GM21619 (cell line): ENCODE measurements around the gene PRIM2.
"Not testable (repeated sequence)": the region's sequence is repeated elsewhere in the genome, so short reads cannot be mapped to it uniquely, and the experiment has no call there.

Experiments used
- ATAC-seq: cut with Tn5 transposase; IDR thresholded peaks from one replicate; pipeline ENCODE4 v1.9.1; 2021; ENCODE audit not compliant: unreplicated experiment

The PRIM2 gene, protein sequence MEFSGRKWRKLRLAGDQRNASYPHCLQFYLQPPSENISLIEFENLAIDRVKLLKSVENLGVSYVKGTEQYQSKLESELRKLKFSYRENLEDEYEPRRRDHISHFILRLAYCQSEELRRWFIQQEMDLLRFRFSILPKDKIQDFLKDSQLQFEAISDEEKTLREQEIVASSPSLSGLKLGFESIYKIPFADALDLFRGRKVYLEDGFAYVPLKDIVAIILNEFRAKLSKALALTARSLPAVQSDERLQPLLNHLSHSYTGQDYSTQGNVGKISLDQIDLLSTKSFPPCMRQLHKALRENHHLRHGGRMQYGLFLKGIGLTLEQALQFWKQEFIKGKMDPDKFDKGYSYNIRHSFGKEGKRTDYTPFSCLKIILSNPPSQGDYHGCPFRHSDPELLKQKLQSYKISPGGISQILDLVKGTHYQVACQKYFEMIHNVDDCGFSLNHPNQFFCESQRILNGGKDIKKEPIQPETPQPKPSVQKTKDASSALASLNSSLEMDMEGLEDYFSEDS

DNA sequence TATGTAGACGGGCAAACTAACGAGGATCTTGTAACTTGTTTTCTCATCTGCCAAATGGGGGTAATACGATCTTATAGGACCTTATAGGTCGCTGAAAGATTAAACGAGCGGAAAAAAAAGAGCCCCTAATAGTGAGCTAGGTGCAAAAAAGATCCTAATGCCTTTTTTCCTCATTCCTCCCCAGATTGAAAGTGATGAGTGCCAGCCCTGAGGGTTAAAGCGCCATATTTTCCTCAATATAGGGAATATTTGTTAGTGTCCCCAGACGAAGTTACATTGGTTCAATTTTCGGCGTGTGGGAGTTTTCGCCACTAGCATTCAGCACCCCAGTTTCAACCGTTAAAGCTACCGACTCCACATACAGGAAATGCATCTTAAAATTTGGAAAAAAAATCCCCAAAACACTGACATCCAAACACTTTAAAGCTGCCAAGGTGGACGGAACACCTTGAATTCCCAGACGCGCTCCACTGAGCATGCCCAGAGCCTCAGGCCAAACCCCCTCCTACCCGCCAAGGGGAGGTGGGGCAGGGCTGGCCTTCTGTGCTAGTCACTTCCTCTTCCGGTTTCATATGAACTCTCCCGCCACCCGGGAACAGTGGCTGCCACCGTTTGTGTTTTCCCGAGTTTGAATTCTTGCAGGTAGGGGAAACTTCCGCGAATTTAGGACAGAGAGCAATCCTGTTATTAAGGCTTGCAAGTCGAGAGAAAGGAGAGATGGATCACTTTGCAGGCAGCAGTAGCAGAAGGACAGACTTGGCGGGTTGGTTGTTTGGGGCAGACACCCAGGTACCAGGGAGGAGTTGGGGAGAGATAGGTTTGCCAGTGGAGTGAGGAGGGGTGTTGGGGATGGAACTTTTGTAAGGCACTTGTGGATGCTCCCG lies at the start of gene PRIM2:
Gene PRIM2, plus strand, starts transcription at position 571 of the 884 bp plus-strand sequence. CDS start 816 bp downstream, outside the sequence.
- peak; percentile 86 for ATAC-seq

DNA sequence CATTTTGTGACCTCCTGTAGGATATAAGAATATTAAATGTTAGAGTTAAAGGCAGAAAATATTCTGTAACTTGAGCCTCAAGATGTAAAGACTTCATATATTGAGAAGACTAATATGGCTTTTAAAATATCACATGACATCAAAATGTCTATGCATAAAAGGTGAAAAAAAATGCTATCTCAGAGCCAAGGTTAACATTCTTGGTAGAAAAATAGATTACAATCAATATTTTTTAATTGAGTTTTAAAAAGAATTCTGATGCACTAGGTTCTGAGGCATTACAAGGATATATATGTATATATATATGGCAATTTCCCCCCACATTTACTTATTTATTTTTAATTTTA lies 49.2 kb upstream of the PRIM2 start:
- ATAC-seq = no peak

DNA sequence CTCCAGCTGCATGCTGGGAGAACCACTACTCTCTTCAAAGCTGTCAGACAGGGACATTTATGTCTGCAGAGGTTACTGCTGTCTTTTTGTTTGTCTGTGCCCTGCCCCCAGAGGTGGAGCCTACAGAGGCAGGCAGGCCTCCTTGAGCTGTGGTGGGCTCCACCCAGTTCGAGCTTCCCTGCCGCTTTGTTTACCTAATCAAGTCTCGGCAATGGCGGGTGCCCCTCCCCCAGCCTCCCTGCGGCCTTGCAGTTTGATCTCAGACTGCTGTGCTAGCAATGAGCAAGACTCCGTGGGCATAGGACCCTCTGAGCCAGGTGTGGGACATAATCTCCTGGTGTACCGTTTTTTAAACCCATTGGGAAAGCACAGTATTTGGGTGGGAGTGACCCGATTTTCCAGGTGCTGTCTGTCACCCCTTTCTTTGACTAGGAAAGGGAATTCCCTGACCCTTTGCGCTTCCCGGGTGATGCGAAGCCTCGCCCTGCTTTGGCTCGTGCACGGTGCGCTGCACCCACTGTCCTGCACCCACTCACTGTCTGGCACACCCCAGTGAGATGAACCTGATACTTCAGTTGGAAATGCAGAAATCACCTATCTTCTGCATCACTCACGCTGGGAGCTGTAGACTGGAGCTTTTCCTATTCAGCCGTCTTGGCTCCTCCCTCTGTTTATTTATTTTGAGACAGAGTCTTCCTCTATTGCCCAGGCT lies 43.2 kb upstream of the PRIM2 start:
- ATAC-seq = not testable (repeated sequence)

DNA sequence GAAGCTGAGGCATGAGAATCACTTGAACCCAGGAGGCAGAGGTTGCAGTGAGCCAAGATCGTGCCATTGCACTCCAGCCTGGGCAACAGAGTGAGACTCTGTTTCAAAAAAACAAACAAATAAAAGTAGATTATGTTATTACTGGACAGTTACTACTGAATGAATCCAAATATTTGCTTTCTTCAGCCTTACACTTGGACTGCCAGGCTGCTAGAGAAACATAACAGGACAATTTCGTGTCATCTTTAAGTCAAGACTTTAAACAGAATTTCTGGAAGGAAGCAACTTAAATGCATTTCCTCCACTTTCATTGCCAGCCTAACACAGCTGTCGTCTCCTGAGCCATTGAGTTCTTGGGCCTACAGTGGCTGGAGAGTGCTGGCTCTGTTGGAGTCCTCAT lies 42.0 kb upstream of the PRIM2 start:
- ATAC-seq = no peak

DNA sequence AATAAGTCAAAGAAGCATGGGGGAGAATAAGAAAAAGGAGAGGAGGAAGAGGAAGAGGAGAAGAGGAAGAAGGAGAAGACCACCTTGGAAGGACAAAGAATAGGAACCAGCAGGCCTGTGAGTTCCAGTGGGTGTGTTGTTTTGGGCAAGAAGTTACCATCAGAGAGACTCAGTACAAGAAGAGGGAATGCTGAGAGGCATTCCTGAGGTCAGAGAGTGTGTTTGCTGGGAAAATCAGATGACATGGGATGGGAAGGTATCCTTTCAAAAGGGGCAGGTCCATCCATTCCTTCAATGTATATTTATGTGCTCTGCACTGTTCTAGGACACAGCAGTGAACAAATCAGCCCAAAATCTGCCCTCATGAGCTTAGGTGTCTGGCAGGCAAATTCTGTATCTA lies 40.5 kb upstream of the PRIM2 start:
- ATAC-seq = no peak

DNA sequence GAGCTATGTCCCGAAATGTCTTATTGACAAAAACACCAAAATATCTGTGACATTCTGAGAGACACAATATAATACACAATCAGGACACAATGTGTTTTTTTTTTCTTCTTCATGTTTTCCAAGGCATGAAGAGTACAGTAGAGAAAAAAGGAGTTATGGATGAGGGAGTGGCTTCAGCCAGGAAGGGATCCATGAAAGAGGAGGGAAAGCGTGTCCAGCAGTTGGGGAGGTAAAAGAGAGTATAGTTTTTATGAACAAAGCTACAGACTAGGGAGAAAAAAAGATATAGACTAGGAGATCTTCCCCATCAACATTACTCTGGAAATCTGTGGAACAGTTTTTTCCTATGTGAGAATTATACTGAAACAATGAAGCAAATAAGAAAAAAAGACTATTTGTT lies 38.9 kb upstream of the PRIM2 start:
- ATAC-seq = no peak

DNA sequence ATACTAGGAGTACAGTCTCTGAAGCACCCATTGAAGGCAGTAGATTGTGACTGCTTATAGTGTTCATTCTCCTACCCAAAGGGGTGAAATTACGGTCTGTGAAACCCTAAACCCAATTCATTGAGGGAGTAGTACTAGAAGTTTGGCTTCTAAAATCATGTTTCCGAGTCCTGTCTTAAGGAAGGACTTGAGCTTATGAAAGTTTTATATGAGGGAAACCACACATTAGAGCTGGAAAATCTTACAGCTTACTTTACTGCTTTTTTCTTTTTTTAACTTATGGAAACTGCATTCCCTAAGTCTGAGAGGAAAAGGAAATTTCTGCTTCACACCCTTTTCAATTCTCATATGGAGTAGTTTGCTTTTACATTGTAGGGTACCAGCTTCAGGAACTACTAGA lies 38.4 kb upstream of the PRIM2 start:
- no peak for ATAC-seq

DNA sequence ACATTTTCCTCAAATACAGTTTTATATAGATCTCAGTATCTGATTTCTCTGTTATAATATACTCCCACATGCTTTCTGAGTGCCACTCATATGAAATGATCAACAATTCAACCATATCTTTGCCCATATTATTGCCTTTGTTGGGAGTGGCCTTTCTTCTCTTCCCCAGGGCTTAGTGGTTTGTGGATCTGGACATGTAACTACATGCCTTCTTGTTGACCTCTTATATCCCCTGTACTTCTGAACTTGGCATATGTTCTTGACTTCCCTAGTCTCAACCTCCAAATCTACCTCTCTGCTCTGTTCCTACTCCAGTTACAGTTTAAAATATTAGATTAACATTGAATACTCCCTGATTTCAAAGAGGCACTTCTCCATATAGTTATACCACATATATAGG lies 34.3 kb upstream of the PRIM2 start:
- no peak for ATAC-seq

DNA sequence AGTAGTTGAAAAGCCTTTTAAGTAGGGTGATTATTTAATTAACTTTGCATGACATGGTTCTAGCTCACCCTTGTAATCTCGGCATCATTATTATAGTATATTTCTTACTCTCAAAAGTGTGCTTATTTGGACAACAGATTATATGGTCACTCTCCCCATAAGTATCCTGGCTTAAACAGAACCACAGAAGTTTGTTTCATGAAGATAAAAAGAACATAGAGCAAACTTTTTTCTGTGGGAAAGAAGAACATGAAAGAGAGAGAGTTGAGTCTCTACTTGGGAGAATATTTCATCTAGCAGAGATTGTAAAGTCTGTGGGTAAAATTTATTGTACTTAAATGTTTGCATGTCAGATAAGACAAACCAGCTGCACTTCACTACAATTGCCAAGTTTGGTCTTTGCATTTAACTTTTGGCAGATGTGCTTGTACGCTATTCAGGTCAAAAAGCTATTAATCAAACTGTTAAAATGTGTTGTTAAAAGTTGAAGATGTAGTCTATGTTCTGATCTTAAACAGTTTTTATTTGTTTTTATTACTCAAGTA lies 33.4 kb upstream of the PRIM2 start:
- no peak for ATAC-seq

DNA sequence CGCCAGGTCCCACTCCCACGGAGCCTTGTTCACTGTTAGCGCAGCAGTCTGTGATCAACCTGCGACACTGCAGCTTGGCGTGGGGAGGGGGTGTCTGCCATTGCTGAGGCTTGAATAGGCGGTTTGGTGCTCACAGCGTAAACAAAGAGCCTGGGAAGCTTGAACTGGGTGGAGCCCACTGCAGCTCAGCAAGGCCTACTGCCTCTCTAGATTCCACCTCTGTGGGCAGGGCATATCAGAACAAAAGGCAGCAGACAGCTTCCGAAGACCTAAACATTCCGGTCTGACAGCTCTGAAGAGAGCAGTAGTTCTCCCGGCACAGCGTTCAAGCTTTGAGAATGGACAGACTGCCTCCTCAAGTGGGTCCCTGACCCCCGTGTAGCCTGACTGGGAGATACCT lies 29.3 kb upstream of the PRIM2 start:
- not testable (repeated sequence) for ATAC-seq

DNA sequence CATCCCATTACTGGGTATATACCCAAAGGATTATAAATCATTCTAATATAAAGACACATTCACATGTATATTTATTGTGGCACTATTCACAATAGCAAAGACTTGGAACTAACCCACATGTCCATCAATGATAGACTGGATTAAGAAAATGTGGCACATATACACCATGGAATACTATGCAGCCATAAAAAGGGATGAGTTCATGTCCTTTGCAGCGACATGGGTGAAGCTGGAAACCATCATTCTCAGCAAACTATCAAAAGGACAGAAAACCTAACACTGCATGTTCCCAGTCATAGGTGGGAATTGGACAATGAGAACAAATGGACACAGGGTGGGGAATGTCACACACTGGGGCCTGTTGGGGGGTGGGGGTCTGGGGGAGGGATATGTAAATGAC lies 24.0 kb upstream of the PRIM2 start:
- ATAC-seq = not testable (repeated sequence)

DNA sequence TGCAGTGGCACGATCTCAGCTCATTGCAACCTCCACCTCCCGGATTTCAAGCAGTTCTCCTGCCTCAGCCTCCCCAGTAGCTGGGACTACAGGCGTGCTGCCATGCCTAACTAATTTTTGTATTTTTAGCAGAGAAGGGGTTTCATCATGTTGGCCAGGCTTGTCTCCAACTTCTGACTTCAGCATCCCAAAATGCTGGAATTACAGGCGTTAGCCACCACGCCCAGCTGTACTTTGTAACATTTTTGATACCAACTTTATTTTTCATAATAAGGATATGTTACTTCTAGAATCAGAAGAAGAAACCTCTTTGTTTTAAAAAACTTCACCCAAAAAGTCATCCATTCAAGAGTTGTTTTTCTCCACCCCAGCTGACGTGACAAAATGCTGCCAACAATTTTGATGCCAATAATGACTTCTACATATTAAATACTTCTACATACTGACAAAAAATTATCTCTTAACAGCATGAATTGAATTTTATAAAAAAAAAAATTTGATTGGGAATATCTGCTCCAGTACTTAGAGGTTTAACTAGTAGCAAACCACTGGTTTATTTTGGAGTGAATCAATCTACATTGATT lies 22.5 kb upstream of the PRIM2 start:
- no peak for ATAC-seq

DNA sequence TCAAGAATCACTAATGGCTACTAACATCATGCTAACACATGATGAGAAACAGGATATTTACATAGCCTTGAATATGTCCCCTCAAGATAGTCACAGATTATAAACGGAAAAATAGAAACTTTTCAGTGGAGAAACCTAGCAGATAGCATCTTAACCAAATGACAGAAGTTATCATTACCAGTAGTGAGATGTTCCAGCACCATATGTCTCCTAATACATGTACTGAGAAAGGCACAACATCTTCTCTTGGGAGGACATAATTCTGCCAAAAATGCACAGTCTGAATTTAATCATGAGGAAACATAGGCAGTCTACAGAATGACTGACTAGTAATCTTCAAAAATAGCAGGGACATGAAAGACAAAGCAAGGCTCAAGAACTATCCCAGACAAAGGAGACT lies 19.9 kb upstream of the PRIM2 start:
- no peak for ATAC-seq

DNA sequence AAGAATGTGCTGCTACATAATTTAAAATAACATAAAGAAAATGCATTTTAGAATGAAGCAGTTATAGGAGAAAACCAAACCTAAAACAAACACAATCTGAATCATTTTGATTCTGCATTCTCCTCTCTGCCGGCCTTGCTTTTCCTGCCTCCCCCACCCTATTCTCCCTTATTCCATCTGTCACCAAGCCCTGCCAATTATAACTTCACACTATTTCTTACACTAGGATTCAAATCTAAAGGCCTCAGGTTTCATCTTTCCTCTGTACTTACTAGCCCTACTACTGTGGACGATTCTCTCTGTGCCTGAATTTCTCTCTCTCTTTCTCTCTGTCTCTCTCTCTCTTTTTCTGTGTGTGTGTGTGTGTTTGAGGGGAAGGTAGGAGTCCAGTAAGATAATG lies 18.7 kb upstream of the PRIM2 start:
- ATAC-seq = no peak

DNA sequence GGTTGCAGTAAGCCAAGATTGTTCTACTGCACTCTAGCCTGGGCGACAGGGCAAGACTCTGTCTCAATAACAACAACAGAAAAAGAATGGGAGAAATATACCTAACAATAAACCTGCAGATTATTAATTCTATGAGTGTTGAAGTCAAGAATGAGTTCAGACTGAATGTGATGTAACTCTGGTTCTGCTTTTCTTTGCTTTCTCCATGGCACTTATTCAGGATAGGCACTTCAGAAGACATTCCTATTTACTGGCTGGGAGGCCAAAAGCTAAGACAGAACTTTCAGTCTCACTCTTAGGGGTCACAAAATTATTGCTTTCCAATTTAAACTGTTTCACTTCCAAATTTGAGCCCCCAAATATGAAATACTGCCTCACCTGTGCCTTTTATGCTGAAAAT lies 15.7 kb upstream of the PRIM2 start:
- no peak for ATAC-seq

DNA sequence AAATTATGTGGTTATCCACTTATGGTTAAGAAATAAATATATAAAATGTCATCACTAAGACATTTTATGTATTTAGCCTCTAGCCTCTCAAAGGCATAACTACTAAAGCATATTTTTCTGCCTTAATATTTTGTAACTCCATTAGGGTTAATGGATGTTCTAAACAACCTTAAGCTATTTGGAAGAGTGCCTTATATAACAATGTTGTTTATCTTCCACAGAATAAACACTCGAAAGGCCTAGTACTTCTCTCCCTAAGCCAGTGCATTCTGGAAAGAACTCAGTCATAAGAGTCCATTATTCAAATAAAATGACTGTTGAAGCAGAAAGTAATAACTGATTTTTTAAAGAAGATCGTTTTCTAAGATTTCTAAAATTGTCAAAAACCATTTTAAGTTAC lies 15.0 kb upstream of the PRIM2 start:
- no peak for ATAC-seq

DNA sequence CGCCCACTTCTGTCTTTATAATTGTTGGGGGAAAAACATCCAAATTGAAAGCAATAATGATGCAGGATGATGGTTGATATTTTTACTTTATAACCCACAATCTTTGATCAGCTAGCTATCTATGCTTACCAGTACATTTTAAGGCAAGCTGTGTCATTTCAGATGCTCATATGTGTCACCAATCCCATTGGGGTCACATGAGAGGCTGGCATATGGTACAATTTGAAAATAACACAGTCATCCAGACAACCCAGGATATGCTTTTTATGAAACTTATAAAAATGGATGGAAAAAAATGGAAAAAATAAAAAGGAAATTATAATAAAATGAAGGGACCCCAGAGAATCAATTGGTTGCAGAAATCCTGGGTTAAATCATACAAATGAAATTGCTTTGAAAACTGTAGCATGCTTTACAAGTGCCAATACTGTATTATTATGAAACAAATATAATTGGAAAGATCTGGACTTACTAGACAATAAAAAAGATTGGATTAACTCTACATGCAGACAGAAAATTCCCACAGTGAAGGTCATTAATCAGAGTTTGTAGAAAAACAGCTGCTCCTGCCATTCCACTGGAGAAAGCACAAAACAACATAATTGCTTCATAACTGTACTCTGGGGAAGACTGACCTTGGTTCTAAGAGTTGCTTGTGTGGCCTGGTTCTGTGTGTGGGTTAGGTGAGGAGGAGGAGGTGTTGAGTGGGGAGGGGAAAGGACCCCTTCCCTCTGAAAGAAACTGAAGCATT lies 13.3 kb upstream of the PRIM2 start:
- ATAC-seq = no peak

DNA sequence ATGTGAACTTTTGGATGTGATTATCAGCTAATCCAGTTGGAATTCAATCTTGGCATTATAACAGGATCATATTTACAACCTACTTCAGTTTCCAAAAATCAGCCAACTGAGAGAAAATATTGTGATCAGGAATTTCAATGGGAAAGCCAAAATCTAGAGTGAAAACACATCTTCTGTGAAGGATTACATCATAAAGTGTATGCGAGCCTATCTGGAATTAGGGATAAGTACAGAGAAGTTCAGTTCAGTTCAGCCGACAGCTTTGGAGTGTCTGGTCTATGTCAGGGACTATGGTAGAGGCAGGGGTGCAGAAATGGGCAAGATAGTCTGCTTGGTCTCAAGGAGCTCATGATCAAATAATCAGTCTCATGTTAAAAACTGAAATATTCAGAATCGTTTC lies 12.3 kb upstream of the PRIM2 start:
- no peak for ATAC-seq

DNA sequence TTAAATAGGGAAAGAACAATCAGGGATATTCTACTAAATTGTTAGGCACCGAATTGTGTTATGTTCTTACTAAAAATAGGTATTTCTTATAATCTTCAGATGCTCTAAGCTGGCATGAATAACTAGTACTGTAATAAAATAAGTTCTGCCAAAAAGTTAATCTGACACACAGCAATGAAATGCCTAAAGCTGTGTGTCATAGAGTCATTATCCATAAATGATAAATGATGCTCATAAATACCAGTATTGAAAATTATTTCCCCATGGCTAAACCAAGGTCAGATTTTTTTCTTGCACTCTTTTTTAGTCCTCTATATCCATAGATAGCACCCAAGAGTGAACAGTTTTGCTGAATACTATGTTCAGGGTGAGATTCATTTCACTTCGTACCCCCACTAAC lies 11.7 kb upstream of the PRIM2 start:
- ATAC-seq = no peak

DNA sequence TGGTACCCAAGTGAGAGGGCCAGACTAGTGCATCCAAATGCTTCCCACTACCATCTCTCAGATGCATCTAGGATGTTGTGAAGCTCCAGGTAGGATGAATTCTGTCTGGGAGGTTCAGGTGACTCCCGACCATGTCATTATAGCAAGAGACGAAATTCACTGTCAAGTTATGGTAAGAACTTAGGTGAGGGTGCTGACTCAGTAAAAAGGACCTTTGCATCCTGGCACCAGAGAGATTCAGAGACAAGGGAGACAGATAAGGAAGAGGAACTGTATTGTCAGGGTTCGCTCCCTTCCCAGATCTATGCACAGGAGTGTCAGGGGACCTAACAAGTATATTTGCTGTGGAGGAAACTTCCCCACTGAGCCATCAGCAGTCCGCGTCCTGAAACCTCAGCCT lies 11.2 kb upstream of the PRIM2 start:
- no peak for ATAC-seq
